ENCODE measurements around the gene PGLYRP3.
"Not testable (repeated sequence)": the region's sequence is repeated elsewhere in the genome, so short reads cannot be mapped to it uniquely, and the experiment has no call there.

PGLYRP3 gene

DNA sequence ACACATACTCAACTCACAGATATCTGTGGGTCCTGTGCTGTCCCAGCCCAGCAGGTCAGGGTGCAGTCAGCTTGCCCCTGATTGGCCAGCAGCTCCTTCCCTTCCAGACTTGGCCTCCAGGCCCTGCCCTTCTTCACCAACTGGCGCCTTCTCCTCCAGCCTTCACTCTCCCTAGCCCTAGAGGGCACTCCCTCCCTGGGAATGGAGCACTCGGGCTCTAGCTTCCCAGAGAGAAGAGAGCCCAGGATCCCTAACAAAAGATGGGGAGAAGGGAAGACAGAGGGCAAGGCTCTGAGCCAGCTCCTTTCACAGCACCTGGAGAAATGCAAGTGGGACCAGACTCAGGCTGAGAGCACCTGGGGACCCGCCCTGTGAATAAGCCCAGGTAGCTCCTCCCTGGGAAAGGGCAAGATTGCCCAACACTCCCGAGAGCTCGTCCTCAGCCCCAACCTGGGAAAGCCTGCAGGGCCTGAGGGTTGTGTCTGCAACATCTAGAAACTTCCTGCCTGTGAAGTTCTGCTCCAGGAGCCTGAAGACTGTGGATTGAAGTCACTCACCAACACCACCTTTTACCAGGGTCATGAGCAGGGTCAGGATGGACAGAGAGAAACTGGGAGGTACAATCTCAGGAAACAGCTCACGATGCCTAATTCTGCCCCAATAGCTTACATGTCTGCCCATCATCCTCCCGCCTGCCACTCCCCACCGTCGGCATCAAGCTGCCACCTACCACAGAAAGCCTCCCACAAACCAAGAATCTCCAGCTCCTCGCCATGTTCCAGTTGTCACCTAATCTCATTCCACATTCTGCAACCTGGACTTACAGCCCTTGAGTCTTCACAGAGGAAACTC is 36.0 kb upstream of the PGLYRP3 start, which contains the start of gene PGLYRP4:
PGLYRP4 (minus strand) TSS at position 331 of the 852 bp plus-strand sequence. CDS start 909 bp downstream, outside the sequence.
- no peak for DNase-seq (ENCODE audit: low read depth)

GRCh38 chr1:153347856-153348255 is 35.1 kb upstream of the PGLYRP3 start:
- DNase-seq (ENCODE audit: low read depth), result no peak

DNA sequence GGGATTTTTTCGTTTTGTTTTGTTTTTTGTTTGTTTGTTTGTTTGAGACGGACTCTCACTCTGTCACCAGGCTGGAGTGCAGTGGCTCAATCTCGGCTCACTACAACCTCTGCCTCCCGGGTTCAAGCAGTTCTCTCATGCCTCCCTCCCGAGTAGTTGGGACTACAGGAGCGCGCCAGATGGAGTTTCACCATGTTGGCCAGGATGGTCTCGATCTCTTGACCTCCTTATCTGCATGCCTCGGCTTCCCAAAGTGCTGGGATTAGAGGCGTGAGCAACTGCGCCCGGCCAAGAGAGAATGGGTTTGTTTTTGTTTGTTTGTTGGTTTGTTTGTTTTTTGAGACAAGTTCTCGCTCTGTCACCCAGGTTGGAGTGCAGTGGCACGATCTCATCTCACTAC is 34.3 kb upstream of the PGLYRP3 start:
- not testable (repeated sequence) for DNase-seq (ENCODE audit: low read depth)

GRCh38 chr1:153346077-153346723 is 33.4 kb upstream of the PGLYRP3 start:
- DNase-seq (ENCODE audit: low read depth), result no peak

GRCh38 chr1:153345187-153346076 is 32.7 kb upstream of the PGLYRP3 start:
- no peak for DNase-seq (ENCODE audit: low read depth)

- DNase-seq (ENCODE audit: low read depth), result no peak
Observed at GRCh38 chr1:153344718-153345025, 31.9 kb upstream of the PGLYRP3 start.

DNA sequence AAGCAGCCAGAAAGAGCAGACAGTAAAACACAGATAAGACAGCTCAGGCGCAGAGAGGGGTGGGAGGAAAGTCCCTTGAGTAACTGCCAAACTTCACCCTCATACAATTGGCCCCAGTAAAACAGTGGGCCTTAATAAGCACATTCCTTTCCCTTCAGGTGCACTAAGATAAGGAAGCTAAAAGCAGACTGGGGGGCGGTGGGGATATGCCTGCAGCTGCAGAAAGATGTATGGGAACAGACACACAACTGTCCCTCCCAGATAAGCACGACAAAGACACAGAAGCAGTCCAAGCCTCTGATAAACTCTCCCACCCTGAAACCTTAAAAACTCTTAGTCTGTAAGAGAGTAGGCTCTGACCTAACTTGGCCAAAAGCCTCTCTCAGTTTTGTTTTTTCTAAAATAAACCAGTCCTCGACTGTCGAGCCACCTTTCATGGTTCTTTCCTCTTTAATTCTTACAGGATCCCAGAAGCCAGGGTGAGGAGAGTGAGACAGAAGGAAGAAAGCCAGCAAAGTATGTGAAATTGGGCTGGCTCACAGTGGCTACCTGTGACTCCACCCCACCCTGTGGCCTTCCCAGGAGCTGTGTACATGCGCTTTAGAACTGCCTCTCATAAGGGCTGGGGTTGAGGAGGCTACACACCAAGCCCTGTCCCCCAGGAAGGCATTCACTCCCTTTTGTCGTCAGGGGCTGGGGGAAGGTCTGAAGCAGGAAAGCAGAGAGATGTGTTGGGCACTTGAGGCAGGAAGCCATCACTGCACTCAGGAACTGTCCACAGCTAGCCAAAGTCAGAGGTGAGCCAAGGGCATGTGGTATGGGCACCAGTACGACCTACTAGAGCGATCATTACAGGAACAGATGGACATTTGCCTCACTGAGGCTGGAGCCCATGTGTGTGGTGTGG is 31.3 kb upstream of the PGLYRP3 start:
- DNase-seq (ENCODE audit: low read depth), result no peak

- no peak for DNase-seq (ENCODE audit: low read depth)
Observed at GRCh38 chr1:153343040-153343681, 30.4 kb upstream of the PGLYRP3 start.

DNA sequence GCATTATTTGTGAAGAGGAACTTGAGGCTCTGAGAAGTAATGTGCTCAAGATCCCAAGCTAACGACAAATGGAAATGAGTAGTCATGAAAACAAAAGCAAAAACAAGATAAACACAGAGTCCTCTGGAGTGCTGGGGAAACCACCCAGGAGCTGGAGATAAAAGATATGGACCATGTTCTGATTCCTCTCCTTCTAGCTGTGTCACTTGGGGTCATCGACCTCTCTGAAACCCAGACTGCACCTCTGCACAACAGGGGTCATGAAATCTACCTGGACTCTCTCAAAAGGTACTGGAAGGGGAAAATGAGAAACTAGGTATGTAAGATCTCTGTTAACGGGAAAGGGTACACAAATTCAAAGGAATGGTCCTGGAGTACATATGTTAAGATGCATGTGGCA is 29.4 kb upstream of the PGLYRP3 start:
- no peak for DNase-seq (ENCODE audit: low read depth)

DNA sequence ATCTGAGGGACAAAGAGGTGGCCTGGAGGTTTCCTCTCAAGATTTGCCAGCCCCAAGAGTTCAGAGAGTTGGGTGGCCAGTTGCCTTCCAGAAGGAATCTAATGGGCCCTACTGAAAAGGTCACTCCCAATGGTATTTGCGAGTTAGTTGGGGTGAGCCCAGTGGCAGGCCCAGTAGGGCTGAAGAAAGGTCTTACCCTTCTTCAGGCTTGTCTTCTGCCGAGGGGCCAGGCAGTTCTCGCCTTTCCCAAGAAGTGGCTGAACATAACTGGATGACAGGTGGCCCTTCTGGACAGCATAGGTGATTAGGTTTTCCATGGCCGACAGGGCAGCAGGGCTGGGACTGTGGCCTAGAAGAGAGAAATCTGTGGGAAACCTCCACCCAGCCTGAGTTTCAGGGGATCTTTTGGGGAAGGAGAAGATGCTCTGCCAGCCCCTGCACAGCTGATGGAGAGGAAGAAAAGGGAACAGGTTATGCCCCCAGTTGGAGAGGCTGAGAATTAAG is 28.7 kb upstream of the PGLYRP3 start:
- no peak for DNase-seq (ENCODE audit: low read depth)

- no peak for DNase-seq (ENCODE audit: low read depth)
Observed at GRCh38 chr1:153340356-153340755, 27.6 kb upstream of the PGLYRP3 start.

GRCh38 chr1:153339802-153340201 is 27.1 kb upstream of the PGLYRP3 start:
- DNase-seq (ENCODE audit: low read depth), result no peak

DNA sequence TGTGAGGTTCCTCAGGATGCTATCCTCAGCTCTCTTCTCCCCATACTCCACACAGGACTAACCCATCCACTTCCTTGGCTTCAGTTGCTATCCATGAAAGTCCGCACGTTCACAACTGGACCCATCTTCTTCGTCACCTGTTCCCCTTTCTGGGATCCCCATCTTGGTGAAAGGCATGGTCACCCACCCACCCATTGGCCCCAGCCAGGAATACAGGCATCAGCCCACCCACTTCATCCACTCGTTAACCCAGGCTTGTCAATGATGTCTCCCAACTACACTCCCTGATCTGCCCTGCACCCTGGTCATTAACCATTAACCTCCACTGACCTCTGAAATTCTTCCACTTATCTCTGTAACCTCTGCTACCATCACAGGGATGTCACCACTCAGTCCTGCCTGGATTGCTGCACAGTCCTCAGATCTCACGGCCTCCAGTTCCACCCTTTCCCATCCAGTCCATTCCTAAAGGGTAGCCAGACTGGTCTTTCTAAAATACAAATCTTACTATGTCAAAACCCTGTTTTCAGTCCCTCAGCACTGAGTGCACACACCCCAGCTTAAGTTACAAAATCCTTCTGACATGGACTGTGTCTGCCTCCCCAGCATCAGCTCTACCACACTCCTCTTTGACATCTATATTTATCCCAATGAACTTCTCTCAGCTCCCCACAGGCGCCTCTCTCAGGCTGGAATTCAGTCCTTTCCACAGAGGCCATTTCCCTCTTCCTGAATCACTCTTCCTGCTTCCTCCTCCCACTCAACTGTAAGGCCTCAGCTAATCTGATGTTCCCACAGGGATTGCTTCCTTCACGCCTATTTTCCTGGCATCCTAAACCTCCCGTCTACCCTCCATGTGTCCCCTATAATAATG is 25.5 kb upstream of the PGLYRP3 start:
- DNase-seq (ENCODE audit: low read depth), result no peak

DNA sequence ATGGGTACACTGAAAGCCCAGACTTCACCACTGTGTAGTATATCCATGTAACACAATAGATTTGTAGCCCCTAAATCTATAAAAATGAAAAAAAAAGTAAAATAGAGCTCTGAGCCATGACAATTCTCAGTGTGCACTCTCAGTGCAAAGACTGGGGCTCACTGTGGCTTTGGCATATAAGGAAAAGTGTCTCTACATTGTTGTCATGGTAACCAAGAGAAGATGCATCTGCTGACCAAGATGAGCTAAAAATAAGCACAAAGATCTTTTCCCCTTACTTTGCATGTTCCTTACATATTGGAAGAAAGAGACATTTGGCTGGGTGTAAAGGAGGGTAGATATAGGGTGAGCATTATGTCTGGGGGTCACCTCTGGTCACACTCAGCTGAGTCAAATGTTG is 23.9 kb upstream of the PGLYRP3 start:
- DNase-seq (ENCODE audit: low read depth), result no peak

DNA sequence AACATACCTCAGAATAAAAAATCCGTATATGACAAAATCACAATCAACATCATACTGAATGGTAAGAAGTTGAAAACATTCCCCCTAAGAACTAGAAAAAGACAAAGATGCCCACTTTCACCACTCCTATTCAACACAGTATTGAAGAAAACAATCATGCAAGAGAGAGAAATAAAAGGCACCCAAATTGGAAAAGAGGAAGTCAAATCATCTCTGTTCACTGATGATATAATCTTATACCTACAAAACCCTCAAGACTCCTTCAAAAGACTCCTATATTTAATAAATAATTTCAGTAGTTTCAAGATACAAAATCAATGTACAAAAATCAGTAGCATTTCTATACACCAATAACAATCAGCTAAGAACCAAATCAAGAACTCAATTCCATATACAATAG is 21.1 kb upstream of the PGLYRP3 start:
- DNase-seq (ENCODE audit: low read depth), result no peak

DNA sequence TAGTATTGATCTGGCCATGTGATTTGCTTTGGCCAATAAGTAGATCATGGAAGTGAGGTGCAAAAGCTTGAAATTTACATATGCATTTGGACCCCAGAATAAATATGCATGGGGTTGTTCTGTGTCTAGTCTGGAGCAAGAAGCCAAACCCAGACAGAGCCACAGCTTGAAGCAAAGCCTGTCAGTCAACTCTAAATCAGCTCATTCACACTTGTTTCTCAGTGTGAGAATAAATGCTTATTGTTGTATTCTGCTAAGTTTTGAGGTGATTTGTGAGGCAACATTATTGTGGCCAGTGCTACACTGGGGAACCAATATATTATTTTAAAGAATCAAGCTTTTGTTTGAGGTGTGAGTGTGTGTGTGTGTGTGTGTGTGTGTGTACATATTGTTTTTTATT is 12.2 kb upstream of the PGLYRP3 start:
- no peak for DNase-seq (ENCODE audit: low read depth)

GRCh38 chr1:153322568-153322967 is 9.8 kb upstream of the PGLYRP3 start:
- DNase-seq (ENCODE audit: low read depth), result no peak

DNA sequence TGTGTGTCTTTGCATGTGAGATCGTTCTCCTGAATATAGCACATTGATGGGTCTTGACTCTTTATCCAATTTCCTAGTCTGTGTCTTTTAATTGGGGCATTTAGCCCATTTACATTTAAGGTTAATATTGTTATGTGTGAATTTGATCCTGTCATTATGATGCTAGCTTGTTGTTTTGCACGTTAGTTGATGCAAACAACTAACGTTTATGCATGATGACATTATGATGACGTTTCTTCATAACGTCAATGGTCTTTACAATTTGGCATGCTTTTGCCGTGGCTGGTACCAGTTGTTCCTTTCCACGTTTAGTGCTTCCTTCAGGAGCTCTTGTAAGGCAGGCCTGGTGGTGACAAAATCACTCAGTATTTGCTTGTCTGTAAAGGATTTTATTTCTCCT is 5.4 kb upstream of the PGLYRP3 start:
- DNase-seq (ENCODE audit: low read depth), result not testable (repeated sequence)

- not testable (repeated sequence) for DNase-seq (ENCODE audit: low read depth)
Observed at GRCh38 chr1:153316013-153316412, 3.3 kb upstream of the PGLYRP3 start.

- DNase-seq (ENCODE audit: low read depth), result not testable (repeated sequence)
Observed at GRCh38 chr1:153314388-153314787, 1.6 kb upstream of the PGLYRP3 start.
